Measurements from ENCODE around the gene NME9.

NME9 gene

DNA sequence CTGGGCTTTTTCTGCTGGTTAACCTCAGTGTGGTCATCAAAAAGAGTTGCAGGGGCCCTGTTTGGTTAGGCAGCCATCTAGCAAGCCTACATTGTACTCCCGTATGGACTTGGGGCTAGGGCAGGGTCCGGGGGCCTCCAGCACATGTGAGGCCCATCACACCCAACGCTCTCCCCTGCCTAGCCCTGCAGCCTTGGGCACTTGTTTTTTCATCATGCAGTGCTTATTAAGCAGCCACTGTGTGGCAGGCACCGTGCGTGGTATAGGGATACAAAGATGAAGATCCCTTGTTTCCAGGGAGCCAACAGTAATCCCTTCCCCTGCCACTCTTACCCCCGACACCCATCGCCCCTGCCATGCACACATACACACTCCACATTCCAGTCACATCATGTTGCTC lies 32.9 kb upstream of the NME9 start:
- no peak for DNase-seq (ENCODE audit: low read depth)

GRCh38 chr3:138361561-138361971 lies 31.9 kb upstream of the NME9 start:
- DNase-seq (ENCODE audit: low read depth): no peak

GRCh38 chr3:138360869-138361525 lies 31.3 kb upstream of the NME9 start:
- no peak for DNase-seq (ENCODE audit: low read depth)

GRCh38 chr3:138359919-138360868 lies 30.5 kb upstream of the NME9 start:
- no peak for DNase-seq (ENCODE audit: low read depth)

GRCh38 chr3:138359148-138359918 lies 29.7 kb upstream of the NME9 start:
- no peak for DNase-seq (ENCODE audit: low read depth)

DNA sequence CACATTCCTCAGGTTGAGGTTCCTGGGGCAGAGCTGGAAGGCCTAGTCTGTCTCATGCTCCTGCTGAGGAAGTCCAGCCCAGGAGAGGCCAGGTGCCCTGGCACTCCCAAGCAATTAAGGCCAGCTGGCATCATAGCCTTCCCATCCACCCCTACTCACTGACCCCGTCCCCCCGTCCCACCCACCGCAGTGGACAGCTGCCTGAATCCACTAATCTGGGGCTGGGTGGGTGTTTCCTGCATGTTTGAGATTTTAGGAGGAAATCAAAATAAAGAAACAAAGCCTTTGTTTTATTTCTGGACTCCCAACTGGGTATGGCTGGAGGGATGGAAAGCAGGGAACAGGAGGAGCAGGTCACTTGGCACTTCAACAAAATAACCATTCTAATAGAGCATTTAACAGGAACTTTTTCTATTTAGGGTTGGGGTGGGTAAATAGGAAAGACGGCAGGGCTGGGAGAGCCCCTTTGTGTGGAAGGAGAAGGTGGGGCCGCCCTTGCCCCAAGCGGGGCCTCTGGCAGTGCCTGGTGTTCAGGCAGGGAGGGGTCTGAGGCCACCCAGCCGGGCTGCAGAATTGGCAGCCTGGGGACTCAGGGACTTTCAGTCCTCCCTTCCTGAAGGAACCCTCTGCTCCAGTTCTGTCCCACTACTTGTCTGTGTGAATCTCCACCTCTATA lies 27.2 kb upstream of the NME9 start:
- no peak for DNase-seq (ENCODE audit: low read depth)

- no peak for DNase-seq (ENCODE audit: low read depth)
Observed at GRCh38 chr3:138355071-138355470, 25.4 kb upstream of the NME9 start.

DNA sequence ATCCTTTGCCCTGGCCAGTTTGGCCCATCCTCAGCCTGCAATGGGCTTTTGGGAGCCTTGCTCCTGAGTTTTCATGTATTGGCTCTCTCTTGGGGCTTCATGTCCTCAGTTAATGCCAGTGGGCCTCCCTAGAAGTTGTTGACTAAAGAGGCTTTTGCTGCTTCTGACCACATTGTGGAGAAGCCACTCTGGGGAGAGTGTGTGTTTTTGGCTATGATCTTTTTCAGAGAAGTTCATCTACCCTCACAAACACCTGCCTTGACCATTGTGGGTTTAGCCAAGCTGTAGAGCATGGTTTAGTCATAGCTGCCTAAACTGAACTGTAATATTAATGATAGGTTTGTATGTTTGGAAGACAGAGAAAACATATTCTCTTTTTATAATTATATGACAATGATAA lies 24.7 kb upstream of the NME9 start:
- DNase-seq (ENCODE audit: low read depth): no peak

DNA sequence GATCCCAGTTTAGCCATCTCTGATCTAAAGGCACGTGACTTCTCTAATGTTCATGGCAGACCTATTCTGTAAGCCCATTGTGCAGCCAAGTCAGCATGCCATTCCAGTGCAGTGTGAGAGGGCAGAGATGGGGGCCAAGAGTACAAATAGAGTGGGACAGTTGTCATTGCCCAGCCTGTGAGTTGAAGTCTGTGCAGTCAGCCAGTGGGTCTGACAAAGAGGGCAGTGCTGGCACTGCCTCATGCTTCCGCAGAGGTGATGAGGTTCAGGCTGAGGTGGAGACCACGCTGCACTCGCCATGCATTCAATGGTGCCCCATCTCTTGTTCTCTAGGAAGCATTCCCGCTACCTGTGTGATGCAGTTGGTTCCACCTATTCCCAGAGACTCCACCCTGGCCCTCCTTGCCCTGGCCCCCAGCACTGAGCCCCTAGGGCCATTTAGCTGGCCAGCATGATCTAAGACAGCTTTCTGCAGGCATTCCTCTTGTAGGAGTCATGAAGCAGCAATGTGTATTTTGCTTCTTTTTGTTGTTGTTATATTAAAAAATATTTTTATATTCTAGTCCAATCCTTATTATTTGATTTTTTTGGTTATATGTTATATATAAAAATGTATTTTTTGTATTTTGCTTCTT lies 22.4 kb upstream of the NME9 start:
- no peak for DNase-seq (ENCODE audit: low read depth)

DNA sequence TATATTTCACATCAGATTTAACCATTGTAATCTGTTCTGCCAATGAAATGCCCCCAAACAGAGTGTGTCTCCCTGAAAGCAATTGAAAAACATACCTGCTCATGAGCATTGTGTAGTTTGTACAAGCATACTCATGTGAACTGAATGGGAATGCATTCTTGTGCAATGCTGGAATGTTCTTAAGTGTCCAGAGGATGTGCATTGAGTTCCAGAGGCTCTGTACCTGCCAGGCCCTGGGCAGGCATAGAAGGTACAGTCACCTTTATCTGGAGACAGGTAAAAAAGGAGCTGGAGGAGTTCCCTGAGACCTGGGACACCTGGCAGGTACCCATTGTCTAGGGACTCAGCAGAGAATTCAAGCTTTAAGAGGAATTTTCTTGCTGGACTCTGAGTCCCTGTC lies 21.5 kb upstream of the NME9 start:
- no peak for DNase-seq (ENCODE audit: low read depth)

DNA sequence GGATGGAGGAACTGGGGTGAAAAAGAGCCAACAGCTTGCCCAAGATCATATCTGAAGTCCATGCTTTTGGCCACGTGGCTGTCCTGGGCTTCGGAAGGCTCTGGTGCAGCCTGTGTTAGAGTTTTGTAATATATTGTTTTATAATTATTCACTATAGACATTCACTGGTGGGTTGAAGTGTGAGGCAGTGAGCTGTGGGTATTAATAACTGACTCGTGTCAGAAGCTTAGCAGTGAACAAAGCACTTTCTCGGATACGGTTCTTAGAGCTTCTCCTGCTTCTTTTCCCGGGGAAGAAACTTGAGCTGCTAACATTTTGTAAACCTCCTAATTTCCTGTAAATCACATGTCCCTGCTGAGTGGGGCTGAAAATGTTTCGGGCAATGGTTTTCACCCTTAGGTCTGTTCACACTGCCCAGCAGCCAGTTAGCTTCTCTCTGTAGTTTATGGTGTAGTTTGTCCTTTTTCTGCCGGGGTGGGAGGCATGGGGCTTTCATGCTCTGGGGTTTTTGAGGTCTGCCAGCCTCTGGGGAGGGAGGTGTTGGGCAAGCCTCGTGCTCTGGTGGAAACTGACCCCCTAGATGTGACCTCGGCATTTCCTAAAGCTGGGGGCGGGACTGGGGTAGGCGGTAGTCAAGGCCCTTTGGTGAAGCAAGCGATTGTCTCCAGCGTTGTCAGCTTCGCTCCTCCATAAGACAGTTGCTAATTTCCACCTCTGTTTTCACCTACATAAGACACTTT lies 20.4 kb upstream of the NME9 start:
- no peak for DNase-seq (ENCODE audit: low read depth)

- no peak for DNase-seq (ENCODE audit: low read depth)
Observed at GRCh38 chr3:138348754-138349739, 19.4 kb upstream of the NME9 start.

- DNase-seq (ENCODE audit: low read depth): no peak
Observed at GRCh38 chr3:138347960-138348753, 18.5 kb upstream of the NME9 start, which contains the start of gene MRAS. TSS of gene MRAS (plus strand) at chr3:138348579. CDS start at chr3:138372884, 24,305 bp downstream.

GRCh38 chr3:138344754-138345153 lies 15.1 kb upstream of the NME9 start:
- DNase-seq (ENCODE audit: low read depth): no peak

GRCh38 chr3:138340511-138340910 lies 10.9 kb upstream of the NME9 start:
- DNase-seq (ENCODE audit: low read depth): no peak

GRCh38 chr3:138338811-138339210 lies 9.2 kb upstream of the NME9 start:
- no peak for DNase-seq (ENCODE audit: low read depth)

GRCh38 chr3:138338244-138338643 lies 8.6 kb upstream of the NME9 start:
- no peak for DNase-seq (ENCODE audit: low read depth)

- no peak for DNase-seq (ENCODE audit: low read depth)
Observed at GRCh38 chr3:138336454-138336999, 6.9 kb upstream of the NME9 start.
